SKM-1 (cell line): ENCODE data around the gene PHLPP1.
"Not testable (repeated sequence)": the region's sequence is repeated elsewhere in the genome, so short reads cannot be mapped to it uniquely, and the experiment has no call there.

Experiments
- DNase-seq: peaks from one replicate; lab custom pipeline; 2025; ENCODE audit not compliant: unreplicated experiment; lab: John Stamatoyannopoulos, UW

Gene PHLPP1

GRCh38 chr18:62880673-62881364 is 165.5 kb downstream of the PHLPP1 start:
- DNase-seq = no peak

GRCh38 chr18:62881509-62882016 is 166.2 kb downstream of the PHLPP1 start:
- DNase-seq = no peak

- no peak for DNase-seq
Measured at GRCh38 chr18:62883937-62884735, 168.8 kb downstream of the PHLPP1 start.

- DNase-seq = no peak
Measured at GRCh38 chr18:62885804-62886203, 170.5 kb downstream of the PHLPP1 start.

GRCh38 chr18:62894681-62895390 is 179.5 kb downstream of the PHLPP1 start:
- no peak for DNase-seq

DNA sequence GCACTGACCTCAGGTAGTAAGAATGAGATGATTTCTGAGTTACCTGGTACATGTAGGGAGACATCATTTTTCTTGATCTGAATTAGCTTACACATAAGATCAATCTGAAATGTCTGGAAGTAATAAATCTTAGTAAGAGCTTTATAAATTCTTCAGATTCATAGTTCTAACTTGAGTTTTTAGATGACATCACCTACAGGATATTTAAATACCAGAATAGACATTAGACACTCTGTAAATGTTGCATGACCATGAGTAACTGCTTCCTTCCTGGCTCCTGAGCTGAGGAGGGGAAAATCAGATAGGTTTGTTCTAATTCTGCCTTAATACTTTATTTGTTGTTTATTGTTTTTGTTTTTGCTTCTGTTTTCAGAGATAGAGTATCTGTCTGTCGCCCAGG is 181.8 kb downstream of the PHLPP1 start:
- DNase-seq = no peak

- no peak for DNase-seq
Measured at GRCh38 chr18:62898359-62898758, 183.0 kb downstream of the PHLPP1 start.

GRCh38 chr18:62899534-62899933 is 184.2 kb downstream of the PHLPP1 start:
- no peak for DNase-seq

- no peak for DNase-seq
Measured at GRCh38 chr18:62900132-62900883, 185.0 kb downstream of the PHLPP1 start.

DNA sequence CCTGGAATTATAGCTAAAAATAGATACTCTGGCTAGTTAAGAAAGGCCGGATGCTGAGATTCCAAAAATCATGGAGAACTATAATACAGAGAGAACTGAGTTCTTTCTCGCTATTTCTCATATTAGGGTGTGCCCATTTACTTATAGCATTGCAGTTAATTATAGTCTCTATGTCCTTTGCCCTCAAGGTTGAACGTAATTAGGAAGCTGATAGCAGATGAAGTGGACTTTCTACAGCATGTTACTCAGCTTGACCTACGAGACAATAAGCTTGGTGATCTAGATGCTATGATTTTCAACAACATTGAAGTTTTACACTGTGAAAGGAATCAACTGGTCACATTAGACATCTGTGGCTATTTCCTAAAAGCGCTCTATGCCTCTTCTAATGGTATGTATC is 187.4 kb downstream of the PHLPP1 start:
- DNase-seq = no peak

- no peak for DNase-seq
Measured at GRCh38 chr18:62904396-62905285, 189.3 kb downstream of the PHLPP1 start.

GRCh38 chr18:62912885-62913284 is 197.5 kb downstream of the PHLPP1 start:
- no peak for DNase-seq

DNA sequence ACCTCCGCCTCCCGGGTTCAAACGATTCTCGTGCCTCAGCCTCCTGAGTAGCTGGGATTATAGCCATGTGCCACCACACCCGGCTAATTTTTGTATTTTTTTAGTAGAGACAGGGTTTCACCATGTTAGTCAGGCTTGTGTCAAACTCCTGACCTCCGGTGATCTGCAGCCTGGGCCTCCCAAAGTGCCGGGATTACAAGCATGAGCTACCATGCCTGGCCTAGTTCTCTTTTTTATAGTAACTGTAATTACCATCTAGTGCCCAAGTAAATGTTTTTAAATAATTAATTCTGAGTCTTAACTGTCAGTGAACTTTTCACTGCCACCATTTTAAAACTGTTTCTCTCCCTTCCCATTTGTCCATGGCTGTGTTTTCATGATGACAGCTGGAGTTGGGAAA is 198.5 kb downstream of the PHLPP1 start:
- not testable (repeated sequence) for DNase-seq

DNA sequence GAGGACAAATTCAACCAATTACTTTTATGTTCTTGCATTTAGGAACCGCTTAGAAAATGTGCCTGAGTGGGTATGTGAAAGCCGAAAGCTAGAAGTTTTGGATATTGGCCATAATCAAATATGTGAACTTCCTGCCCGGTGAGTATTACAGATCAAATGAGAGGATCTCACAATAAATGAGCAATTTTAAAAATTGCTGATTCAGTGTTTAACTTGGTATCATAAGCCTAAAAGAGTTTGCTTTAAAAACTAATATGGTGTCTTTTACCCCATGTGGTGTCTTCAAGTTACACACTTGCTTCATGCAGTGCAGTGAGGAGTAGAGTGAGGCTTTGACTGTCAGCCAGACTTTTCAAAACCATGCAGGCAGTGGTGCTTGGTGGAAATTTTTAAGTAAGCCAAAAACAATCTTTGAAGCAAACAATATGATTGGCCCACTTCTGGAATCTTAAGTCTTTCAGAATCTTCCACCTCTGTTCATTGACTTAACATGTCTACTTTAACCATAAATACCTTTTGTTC is 199.6 kb downstream of the PHLPP1 start:
- no peak for DNase-seq

DNA sequence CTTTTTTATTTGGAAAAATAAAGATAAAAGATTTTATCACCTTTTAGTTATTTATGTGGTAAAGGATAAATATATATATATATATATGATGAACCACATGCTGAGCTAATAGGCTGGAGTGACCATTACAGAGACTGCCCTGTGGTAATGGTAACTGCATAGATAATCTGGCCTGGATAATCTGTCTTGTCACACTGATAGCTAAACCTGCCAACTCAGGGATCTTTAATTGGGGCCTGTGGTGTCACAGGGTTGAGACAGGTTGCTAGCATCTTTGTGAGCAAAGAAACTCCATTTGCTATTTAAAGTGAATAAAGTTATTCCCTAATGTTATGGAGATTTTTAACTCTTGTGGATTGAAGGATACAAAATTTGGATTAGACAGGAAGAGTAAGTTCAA is 203.0 kb downstream of the PHLPP1 start:
- DNase-seq = no peak

- DNase-seq = no peak
Measured at GRCh38 chr18:62919109-62919838, 203.9 kb downstream of the PHLPP1 start.

GRCh38 chr18:62925031-62925688 is 209.8 kb downstream of the PHLPP1 start:
- no peak for DNase-seq

- no peak for DNase-seq
Measured at GRCh38 chr18:62928326-62928725, 213.0 kb downstream of the PHLPP1 start.
